Measurements from ENCODE around the gene DCTN5. TPM values are rescaled to one million over a fixed set of nuclear protein-coding genes. Genes with fewer than 3 reads are reported as not detected.

Gene DCTN5
- total RNA-seq, 1 experiment from 2014 or later: 101 TPM

GRCh38 chr16:23683487-23683886, 42.2 kb downstream of the DCTN5 start:
- H3K27ac Mint-ChIP-seq (ENCODE audit: unreplicated experiment): no peak overlapping the region
- no peak overlapping the region for H3K4me3 Mint-ChIP-seq (ENCODE audit: unreplicated experiment)
- TF ChIP-seq CTCF (IDR thresholded peaks at IDR 0.05; ENCODE audit: insufficient read depth in 1 of 2, low read depth in 1 of 2, low read length in 1 of 2, severe bottlenecking in 1 of 2, unreplicated experiment in 1 of 2): no peak
- H3K36me3 ChIP-seq (ENCODE audit: control insufficient read depth, insufficient read depth, low read length): peaks cover 11% of the 10 kb centered on the region
- peaks cover 95% of the 10 kb centered on the region for H3K36me3 Mint-ChIP-seq (ENCODE audit: insufficient read depth, unreplicated experiment)
- no peak overlapping the region for H3K4me3 ChIP-seq (ENCODE audit: low read depth, low read length)
- POLR2A ChIA-PET: no interaction called here
- DNase-seq: no peak
- H3K27me3 ChIP-seq (replicated peaks; ENCODE audit: control insufficient read depth, insufficient read depth, low read length): no peaks in the 10 kb centered on the region
- H3K27me3 Mint-ChIP-seq (ENCODE audit: insufficient read depth, unreplicated experiment): no peaks in the 10 kb centered on the region
- CTCF ChIA-PET: no interaction called here
- no peaks in the 10 kb centered on the region for H3K9me3 ChIP-seq
- H3K4me1 Mint-ChIP-seq (ENCODE audit: low read depth, unreplicated experiment): peaks cover 5% of the 10 kb centered on the region
- no peaks in the 10 kb centered on the region for H3K9me3 Mint-ChIP-seq (ENCODE audit: unreplicated experiment)
- no TSS peak for BruUV-seq (replicated peaks)
- H3K4me1 ChIP-seq: peaks cover 10% of the 10 kb centered on the region; the same call in 1 of the 2 replicates
- intact Hi-C loops (cut with micrococcal nuclease; ENCODE audit: unreplicated experiment): no loop called here

- no peak overlapping the region for H3K4me3 ChIP-seq (ENCODE audit: low read depth, low read length)
- no TSS peak for BruUV-seq (replicated peaks)
- no peaks in the 10 kb centered on the region for H3K4me1 ChIP-seq
- H3K9me3 ChIP-seq: no peaks in the 10 kb centered on the region
- Mint-ChIP-seq H3K36me3 (ENCODE audit: insufficient read depth, unreplicated experiment) (peaks cover 82% of the 10 kb centered on the region), H3K27me3 (ENCODE audit: insufficient read depth, unreplicated experiment) (no peaks in the 10 kb centered on the region), H3K27ac (ENCODE audit: unreplicated experiment) (no peak overlapping the region), H3K9me3 (ENCODE audit: unreplicated experiment) (no peaks in the 10 kb centered on the region), H3K4me3 (ENCODE audit: unreplicated experiment) (no peak overlapping the region), H3K4me1 (ENCODE audit: low read depth, unreplicated experiment) (no peaks in the 10 kb centered on the region)
- no peak for DNase-seq
- ChIA-PET CTCF (no interaction called here), POLR2A (no interaction called here)
- peaks cover 14% of the 10 kb centered on the region for H3K36me3 ChIP-seq (ENCODE audit: control insufficient read depth, insufficient read depth, low read length)
- TF ChIP-seq CTCF (IDR thresholded peaks at IDR 0.05; ENCODE audit: insufficient read depth in 1 of 2, low read depth in 1 of 2, low read length in 1 of 2, severe bottlenecking in 1 of 2, unreplicated experiment in 1 of 2): no peak
- no peaks in the 10 kb centered on the region for H3K27me3 ChIP-seq (replicated peaks; ENCODE audit: control insufficient read depth, insufficient read depth, low read length)
- intact Hi-C loops (cut with micrococcal nuclease; ENCODE audit: unreplicated experiment): no loop called here
Observed at GRCh38 chr16:23687034-23687808, 46.0 kb downstream of the DCTN5 start.

- Histone ChIP-seq H3K4me3 (ENCODE audit: low read depth, low read length) (no peak overlapping the region), H3K36me3 (ENCODE audit: control insufficient read depth, insufficient read depth, low read length) (peaks cover 11% of the 10 kb centered on the region), H3K27me3 (replicated peaks; ENCODE audit: control insufficient read depth, insufficient read depth, low read length) (no peaks in the 10 kb centered on the region), H3K4me1 (no peaks in the 10 kb centered on the region), H3K9me3 (no peaks in the 10 kb centered on the region)
- Mint-ChIP-seq H3K27ac (ENCODE audit: unreplicated experiment) (no peak overlapping the region), H3K4me1 (ENCODE audit: low read depth, unreplicated experiment) (no peaks in the 10 kb centered on the region), H3K9me3 (ENCODE audit: unreplicated experiment) (no peaks in the 10 kb centered on the region), H3K36me3 (ENCODE audit: insufficient read depth, unreplicated experiment) (peaks cover 60% of the 10 kb centered on the region), H3K27me3 (ENCODE audit: insufficient read depth, unreplicated experiment) (no peaks in the 10 kb centered on the region), H3K4me3 (ENCODE audit: unreplicated experiment) (no peak overlapping the region)
- intact Hi-C loops (cut with micrococcal nuclease; ENCODE audit: unreplicated experiment): no loop called here
- no peak for TF ChIP-seq CTCF (IDR thresholded peaks at IDR 0.05; ENCODE audit: insufficient read depth in 1 of 2, low read depth in 1 of 2, low read length in 1 of 2, severe bottlenecking in 1 of 2, unreplicated experiment in 1 of 2)
- DNase-seq: no peak
- ChIA-PET CTCF (interaction anchor here (0.6 to 0.7 kb wide), 2 partner anchors 13 to 819 kb away, joined by 3 to 4 read pairs; no protein-coding TSS in a partner anchor), POLR2A (no interaction called here)
- BruUV-seq (replicated peaks): TSS peak; percentile 55
Observed at GRCh38 chr16:23689442-23690187, 48.3 kb downstream of the DCTN5 start.
